Fibroblast of skin of right biceps (primary cell): ENCODE data around the gene SEL1L3.

Experiments used
- DNase-seq: peaks from one replicate; pipeline ENCODE4 v3.0.0-alpha.2; 2013

SEL1L3 gene

DNA sequence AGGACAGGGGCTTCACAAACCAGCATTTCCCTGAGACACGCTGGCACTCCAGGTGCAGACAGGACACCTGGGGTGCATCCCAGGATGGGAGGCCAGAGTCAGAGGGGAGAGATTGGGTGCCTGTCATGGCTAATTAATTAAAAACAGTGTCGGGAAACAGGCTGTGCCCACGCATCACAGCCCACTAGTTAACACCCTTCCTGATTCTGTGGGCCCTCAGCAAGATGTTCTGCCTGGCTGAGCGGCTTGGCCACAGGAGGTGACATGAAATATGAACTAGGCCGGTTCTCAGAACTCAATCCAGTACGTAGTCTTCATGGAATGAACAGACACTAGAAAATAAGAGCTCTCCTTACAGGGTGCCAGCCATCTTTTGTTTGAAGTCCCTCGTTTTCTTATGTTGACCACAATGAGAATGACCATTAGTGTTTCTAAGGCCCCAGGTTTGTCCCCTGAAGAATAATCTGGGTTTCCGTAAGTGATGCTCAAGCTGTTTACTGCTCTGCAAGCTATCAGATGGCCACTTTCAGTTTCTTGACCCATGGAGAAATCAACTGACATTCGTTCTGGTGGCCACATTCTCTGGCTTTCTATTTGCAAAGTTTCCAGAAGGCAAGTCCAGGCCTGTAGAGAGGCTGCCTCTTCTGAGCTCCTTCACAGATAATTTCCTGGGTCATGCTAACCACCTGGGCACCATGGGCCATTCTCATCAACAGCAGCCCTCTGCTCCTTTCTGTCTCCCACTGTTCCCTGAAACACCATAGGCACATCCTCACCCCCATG is 134.9 kb downstream of the SEL1L3 start:
- DNase-seq: no peak

GRCh38 chr4:25725870-25726269 is 136.9 kb downstream of the SEL1L3 start:
- no peak for DNase-seq

DNA sequence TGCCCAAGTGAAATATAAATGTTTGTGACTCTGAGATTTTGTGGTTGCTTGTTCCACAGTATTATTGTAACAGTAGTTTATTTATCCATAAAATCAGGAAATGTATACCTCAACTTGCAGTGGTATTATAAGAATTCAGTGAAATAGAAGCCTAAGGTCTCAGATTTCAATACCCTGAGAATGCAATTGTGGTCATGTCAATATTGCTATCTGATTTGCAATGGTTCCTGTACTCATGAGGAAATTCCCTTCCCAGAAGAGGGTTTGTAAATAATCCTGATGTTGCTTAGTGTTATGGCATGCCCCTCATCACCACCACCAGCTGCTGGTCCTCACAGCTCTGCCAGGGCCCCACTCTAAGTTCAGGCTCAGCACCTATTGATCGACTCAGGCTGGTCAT is 139.4 kb downstream of the SEL1L3 start:
- DNase-seq: peak; percentile 4

GRCh38 chr4:25722964-25723363 is 139.8 kb downstream of the SEL1L3 start:
- no peak for DNase-seq

DNA sequence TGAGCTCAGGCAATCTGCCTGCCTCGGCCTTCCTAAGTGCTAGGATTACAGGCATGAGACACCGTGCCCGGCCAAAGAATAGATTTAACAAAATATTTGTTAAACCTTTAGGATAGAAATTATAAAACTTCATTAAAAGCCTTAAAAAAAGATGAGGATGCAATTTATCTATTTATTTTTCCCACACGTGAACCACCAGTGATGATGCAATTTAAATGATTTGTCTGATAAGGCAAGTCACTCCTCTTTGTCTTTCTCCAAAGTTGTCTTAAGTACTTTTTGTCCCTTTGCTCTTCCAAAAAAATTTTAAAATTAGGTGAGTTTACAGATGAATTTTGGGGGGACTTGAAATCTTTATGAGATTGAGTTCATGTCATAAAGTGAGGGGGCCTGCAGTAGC is 149.0 kb downstream of the SEL1L3 start:
- no peak for DNase-seq

GRCh38 chr4:25712611-25713010 is 150.2 kb downstream of the SEL1L3 start:
- no peak for DNase-seq

DNA sequence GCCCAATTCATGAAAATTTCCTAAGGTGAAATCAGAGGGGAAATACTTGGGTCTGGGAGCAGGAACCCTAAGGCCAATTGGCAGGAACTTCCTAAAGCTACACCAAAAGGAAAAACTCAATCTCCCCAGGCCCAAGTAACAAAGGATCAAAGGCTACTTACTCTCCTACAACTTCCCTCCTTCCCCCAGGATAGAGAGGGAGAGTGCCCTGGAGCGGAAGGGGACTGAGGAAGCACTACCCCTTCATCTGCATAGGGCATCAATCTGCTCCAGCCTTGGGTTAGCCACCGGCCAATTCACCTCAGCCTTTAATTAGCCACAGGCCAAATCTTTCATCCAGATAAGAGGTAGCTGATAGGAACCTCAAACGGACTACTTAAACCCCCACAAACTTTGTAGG is 152.2 kb downstream of the SEL1L3 start:
- no peak for DNase-seq

GRCh38 chr4:25704516-25704915 is 158.3 kb downstream of the SEL1L3 start:
- DNase-seq: no peak

DNA sequence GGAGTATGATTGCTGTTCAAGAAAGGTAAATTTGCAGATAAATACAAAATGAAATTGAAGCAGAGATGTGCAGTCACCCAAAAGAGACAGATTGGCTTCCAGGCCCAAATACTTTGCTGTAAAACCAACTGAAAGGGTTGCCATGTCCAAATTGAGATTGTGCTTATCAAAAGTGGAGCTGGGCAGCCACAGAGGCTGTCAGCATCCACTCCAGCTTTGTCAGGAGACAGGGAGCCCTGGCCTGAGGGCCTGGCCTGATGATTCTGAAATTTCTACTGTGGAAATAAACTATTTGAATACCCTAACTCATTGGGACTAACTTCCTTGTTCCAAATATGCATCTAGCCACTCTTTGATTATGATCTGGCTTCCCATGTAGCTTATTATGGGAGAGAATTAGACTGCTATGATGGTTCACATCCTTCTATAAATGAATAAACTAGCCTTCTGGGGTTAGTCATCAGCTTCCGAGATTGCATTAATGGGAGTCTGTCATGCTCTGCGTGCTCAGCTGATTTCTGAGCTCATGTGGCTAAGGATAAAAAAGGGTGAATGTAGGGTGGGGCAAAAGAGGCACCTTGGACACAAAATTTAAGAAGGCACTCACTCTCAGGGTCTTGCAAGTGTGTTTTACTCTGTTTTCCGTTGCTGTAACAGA is 158.9 kb downstream of the SEL1L3 start:
- peak; percentile 46 for DNase-seq

- DNase-seq: peak; percentile 77
These were observed 159.9 kb downstream of the SEL1L3 start for GRCh38 chr4:25702848-25703247.

DNA sequence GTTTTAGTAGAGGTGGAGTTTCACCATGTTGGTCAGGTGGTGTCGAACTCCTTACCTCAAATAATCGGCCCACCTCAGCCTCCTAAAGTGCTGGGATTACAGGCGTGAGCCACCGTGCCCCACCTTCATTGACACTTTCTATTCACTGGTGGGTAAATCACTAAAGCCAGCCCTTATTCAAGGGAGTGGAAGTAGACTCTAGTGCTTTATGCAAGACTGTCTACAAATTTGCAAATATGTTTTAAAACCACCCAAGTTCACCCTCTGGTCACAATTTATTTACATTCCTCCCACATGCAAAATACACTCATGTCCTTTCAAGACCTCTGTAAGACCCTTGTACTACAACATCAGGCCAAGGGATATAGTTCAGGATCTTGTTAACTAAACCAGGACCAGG is 162.1 kb downstream of the SEL1L3 start:
- no peak for DNase-seq

DNA sequence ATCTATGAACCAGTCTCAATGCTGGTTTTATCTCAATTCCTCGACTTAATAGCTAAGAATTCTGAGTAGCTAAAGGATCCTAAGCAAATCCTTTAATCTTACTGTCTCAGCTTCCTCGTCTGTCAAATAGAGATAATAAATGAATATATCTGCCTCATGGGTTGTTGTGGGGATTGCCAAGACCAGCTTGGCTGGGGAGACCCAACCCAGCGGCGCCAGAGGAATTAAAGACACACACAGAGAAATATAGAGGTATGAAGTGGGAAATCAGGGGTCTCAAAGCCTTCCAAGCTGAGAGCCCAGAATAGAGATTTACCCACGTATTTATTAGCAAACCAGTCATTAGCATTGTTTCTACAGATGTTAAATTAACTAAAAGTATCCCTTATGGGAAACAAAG is 165.3 kb downstream of the SEL1L3 start:
- no peak for DNase-seq
